HG03354 (cell line): ENCODE measurements around the gene CTSD.
"Not testable (repeated sequence)": the region's sequence is repeated elsewhere in the genome, so short reads cannot be mapped to it uniquely, and the experiment has no call there.

Experiments used
- ATAC-seq: cut with Tn5 transposase; IDR thresholded peaks from one replicate; pipeline ENCODE4 v1.9.1; 2021; ENCODE audit warnings: mild to moderate bottlenecking; ENCODE audit not compliant: unreplicated experiment, poor library complexity, severe bottlenecking

The CTSD gene

GRCh38 chr11:1772270-1773130, 8.8 kb upstream of the CTSD start:
- ATAC-seq = no peak

GRCh38 chr11:1771700-1772099, 8.0 kb upstream of the CTSD start:
- no peak for ATAC-seq

GRCh38 chr11:1771273-1771672, 7.5 kb upstream of the CTSD start:
- no peak for ATAC-seq

- ATAC-seq = no peak
These were observed 6.8 kb upstream of the CTSD start for GRCh38 chr11:1770528-1770927.

GRCh38 chr11:1770061-1770460, 6.3 kb upstream of the CTSD start:
- no peak for ATAC-seq

GRCh38 chr11:1769304-1769936, 5.7 kb upstream of the CTSD start:
- not testable (repeated sequence) for ATAC-seq

- no peak for ATAC-seq
These were observed 4.4 kb upstream of the CTSD start for GRCh38 chr11:1768141-1768469.

- no peak for ATAC-seq
These were observed 3.8 kb upstream of the CTSD start for GRCh38 chr11:1767399-1768140.

- ATAC-seq = no peak
These were observed 3.1 kb upstream of the CTSD start for GRCh38 chr11:1766719-1767398.

GRCh38 chr11:1765871-1766718, 2.4 kb upstream of the CTSD start:
- ATAC-seq = no peak

GRCh38 chr11:1763336-1763795, 361 bp downstream of the CTSD start:
- peak; percentile 49 for ATAC-seq

- no peak for ATAC-seq
These were observed 1.0 kb downstream of the CTSD start for GRCh38 chr11:1762537-1763302.

- ATAC-seq = no peak
These were observed 1.7 kb downstream of the CTSD start for GRCh38 chr11:1761857-1762536.

- no peak for ATAC-seq
These were observed 2.4 kb downstream of the CTSD start for GRCh38 chr11:1761110-1761856.

GRCh38 chr11:1760351-1761109, 3.2 kb downstream of the CTSD start:
- ATAC-seq = no peak

GRCh38 chr11:1759851-1760220, 3.9 kb downstream of the CTSD start:
- no peak for ATAC-seq
